Lung microvascular endothelial cell (primary cell): ENCODE data around the gene GPR82. TPM values are rescaled to one million over a fixed set of nuclear protein-coding genes. Genes with fewer than 3 reads are reported as not detected.
"Not testable (repeated sequence)": the region's sequence is repeated elsewhere in the genome, so short reads cannot be mapped to it uniquely, and the experiment has no call there.

Experiments
- DNase-seq, 2 donors: peaks; one replicate each; pipeline versions ENCODE4 v3.0.0 to v3.0.0-alpha.2; 2010; ENCODE audit warnings: low read depth in 2 of 2
- total RNA-seq: library from RNA; depleted of rRNA; stranded (reverse); fragments of >200 nt; gene quantifications from 2 replicates; pipeline ENCODE4 v1.2.1, GENCODE V29; 2014

Gene GPR82
- not detected in 2 replicates for total RNA-seq

DNA sequence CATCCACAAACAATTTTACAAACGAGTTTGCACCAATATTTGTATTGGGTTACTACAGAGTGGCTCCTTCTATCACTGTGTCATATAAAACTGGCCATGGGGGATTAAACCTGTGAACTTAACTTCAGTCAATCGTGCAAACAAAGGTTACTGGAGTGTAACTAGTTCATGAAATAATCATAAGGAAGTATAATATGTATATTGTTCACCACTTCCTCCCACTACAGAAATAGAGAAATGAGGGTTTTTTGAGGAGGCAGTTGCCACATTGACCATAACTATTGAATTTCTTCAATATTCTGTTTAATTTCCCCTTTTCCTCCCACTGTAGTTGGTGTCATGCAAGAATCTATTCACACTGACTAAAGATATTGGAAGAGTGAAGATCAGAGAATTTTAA lies at the start of gene GPR82:
GPR82 (plus strand) TSS at position 356 of the 400 bp plus-strand sequence. CDS start 2,846 bp downstream, outside the sequence.
- DNase-seq: no peak

DNA sequence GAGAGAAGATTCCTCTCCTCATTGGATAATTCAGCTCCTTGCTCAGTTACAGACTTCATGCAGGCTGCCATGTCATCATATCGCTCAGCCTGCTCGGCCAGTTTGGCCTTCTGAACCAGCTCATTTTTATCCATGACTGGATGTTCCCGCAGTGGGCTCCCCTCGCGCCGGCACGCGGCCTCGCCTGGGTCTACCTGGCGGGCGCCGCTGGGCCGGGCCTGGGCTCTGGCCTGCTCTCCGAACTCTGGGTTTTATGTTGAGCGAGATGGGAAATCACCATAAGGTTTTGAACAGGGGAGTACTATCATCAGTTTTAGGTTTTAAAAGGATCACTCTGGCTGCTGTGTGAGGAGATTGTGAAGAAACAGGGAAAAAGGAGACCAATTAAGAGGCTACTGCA lies 47.6 kb upstream of the GPR82 start:
- DNase-seq: not testable (repeated sequence)

- peak in 1 of 2 donors; percentile 42 for DNase-seq
Observed at GRCh38 chrX:41677183-41678060, 46.6 kb upstream of the GPR82 start.

- peak; percentile 65 to 77 for DNase-seq
Observed at GRCh38 chrX:41684138-41684537, 39.8 kb upstream of the GPR82 start.

- DNase-seq: no peak
Observed at GRCh38 chrX:41684940-41685339, 39.0 kb upstream of the GPR82 start.

- DNase-seq: no peak
Observed at GRCh38 chrX:41686788-41687187, 37.2 kb upstream of the GPR82 start.

DNA sequence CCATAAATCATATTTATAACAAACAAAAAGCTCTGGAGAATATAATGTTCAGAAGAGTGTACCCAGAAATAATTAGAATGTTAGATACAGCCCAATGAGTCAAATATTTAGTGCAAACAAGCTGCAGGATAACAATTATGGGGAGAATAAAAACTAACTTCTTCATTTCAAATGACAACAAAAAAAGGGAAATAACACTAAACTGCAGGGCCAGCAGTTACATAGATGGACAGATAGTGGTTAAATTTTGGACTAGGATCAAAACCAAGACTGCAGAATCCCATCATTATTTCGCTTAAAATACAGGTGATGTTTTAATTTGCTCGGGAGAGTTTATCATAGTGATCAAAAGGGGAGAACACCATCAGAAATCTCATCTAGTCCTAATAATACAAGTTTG lies 35.8 kb upstream of the GPR82 start:
- no peak for DNase-seq

DNA sequence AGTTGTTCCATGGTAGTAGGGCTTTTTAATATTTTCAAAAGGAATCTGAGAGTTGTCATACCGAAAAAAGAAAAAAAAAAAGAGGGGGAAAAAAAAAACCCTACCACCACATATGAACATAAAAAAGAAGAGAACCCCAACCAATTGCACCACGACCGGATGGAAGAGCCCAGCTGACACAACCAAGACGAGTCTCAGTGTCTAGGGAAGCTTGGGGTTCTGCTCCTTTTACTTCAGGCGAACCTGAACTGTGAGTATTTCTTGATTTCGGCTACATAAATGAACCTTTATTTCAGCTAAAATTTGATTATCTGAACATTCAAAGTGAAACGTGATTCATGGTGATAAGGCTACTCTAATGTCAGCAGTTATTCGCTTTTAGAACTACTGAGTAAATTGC lies 35.1 kb upstream of the GPR82 start, which contains the start of gene GPR34:
GPR34 (plus strand) TSS at position 139 of the 400 bp plus-strand sequence. CDS start 6,661 bp downstream, outside the sequence.
- no peak for DNase-seq

- no peak for DNase-seq
Observed at GRCh38 chrX:41689711-41690110, 34.3 kb upstream of the GPR82 start.

DNA sequence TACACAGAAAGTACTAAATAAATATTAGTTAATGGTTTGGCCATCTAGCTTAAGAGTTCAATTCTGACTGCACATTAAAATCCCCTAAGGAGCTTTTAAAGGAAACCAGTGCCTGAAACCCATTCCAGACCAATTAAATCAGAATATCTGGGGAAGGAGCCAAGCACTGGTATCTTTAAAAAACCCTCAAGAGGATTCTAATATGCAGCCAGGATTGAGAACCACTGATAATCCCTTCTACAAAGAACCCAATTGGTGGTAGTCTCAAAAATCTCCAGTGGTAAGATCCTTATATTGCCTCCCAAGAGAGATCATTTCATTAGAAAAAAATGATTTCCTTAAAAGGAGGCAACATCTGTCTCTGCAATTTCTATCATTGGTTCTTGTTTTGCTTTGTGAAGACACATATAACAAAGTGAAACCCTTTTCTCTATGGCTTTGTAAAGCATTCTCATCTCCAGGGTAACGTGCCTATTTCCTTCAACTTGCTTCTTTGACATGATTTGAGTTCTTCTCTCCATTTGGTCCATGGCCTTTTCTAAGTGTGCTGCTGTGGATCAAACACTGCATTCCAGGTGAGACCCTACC lies 31.7 kb upstream of the GPR82 start:
- DNase-seq: no peak

DNA sequence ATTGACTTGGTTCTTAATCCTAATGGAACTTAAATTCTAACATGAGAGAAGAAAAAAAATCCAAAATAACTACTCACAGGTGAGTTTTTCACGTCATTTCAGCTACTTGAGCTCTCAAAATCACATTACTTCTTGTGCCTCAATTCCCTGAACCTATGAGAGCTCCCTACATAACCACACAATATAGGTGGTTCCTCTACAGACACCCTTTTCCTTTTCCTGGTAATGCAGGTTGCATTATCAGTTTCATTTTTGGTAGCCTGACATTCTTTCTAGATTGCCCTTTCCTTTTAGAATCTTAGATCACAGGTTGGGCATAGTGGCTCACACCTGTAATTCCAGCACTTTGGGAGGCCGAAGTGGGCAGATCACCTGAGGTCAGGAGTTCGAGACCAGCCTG lies 31.0 kb upstream of the GPR82 start:
- DNase-seq: no peak

DNA sequence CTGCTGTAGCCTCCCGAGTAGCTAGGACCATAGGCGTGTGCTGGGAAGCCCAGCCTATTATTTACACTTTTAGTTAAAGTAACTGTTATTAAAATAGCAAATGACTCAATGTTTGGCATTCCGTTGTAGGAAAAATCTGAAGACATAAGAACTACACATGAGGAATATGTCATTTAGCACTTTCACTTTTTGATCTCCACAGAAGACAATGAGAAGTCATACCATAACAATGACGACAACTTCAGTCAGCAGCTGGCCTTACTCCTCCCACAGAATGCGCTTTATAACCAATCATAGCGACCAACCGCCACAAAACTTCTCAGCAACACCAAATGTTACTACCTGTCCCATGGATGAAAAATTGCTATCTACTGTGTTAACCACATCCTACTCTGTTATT lies 28.6 kb upstream of the GPR82 start:
- DNase-seq: peak in 1 of 2 donors; percentile 65

GRCh38 chrX:41703574-41704029 lies 20.4 kb upstream of the GPR82 start:
- DNase-seq: no peak

DNA sequence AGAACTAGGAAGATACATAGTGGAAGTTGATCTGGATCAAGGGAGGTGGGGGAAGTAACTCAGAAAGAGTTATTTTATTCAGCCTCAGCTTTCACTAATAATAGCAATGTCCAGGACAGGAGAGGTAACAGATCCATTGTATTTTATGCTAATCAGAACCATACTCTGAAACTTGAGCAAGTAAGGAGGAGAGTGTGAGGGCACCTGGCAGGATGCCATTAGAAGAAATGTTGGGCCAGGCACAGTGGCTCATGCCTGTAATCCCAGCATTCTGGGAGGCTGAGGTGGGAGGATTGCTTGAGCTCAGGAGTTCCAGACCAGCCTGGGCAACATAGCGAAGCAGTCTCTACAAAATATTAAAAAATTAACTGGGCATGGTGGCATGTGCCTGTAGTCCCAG lies 18.9 kb upstream of the GPR82 start:
- DNase-seq: no peak

GRCh38 chrX:41705680-41706374 lies 18.2 kb upstream of the GPR82 start:
- DNase-seq: peak in 1 of 2 donors; percentile 2

DNA sequence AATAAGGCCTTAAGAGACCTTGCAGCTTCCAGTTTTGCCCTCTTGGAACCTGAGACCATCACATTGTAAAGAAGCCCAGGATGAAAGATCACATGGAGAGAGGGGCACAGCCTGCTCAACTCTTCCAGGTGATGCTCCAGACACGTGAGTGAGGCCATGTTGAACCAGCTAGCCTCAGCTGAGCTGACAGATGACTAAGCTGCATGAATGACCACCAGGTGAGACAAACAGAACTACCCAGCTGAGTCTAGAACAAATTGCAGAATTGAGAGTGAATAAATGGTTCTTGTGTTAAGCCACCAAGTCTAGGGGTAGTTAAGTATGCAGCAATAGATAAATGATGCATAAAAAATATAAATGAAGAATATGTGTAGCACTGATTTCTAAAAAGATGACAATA lies 16.8 kb upstream of the GPR82 start:
- no peak for DNase-seq

- DNase-seq: no peak
Observed at GRCh38 chrX:41708486-41708885, 15.5 kb upstream of the GPR82 start.

DNA sequence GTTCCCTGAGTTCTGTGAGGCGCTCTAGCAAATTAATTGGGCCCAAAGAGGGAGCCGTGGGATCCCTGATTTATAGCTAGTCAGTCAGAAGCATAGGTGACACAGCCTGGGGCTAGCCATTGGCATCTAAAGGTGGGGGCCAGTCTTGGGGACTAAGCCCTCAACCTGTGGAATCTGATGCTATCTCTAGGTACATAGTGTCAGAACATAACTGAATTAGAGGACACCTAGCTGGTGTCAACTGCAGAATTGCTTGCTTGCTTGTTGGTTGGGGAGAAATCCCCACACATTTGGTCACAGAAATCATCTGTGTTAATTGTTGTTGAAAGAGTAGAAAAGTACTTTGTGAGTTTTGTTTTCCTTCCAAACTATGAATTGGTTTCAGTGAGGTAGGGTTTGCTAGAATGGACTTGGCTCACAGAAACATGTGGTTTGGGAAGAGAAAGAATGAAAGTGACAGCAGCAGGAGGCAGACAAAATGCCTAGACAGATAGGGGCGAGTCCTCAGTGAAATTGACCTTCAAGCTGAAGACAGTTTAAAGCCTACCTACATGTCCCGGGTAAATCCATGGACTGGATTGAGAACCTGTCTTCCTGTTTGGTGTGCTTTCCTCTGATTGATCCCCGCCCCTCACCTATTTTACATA lies 12.8 kb upstream of the GPR82 start:
- no peak for DNase-seq

- no peak for DNase-seq
Observed at GRCh38 chrX:41716222-41716621, 7.8 kb upstream of the GPR82 start.

- DNase-seq: no peak
Observed at GRCh38 chrX:41716767-41717473, 7.1 kb upstream of the GPR82 start.
